ENCODE measurements around the gene KLK1.
"Not testable (repeated sequence)": the region's sequence is repeated elsewhere in the genome, so short reads cannot be mapped to it uniquely, and the experiment has no call there.

Gene KLK1

GRCh38 chr19:50815439-50815838, 8.1 kb downstream of the KLK1 start:
- H3K9me3 ChIP-seq (ENCODE audit: control insufficient read depth, insufficient read depth, low read length) = no peaks in the 10 kb centered on the region
- no peaks in the 10 kb centered on the region for H3K27me3 ChIP-seq (ENCODE audit: control insufficient read depth, insufficient read depth, low read length)
- H3K36me3 ChIP-seq (ENCODE audit: control insufficient read depth, insufficient read depth, low read length) = no peaks in the 10 kb centered on the region
- H3K4me3 ChIP-seq (ENCODE audit: low read length) = no peak overlapping the region
- DNase-seq (ENCODE audit: low read depth, low spot score) = no peak
- WGBS (ENCODE audit: insufficient coverage, insufficient read length) = no CpG with 5 or more reads among the region's 1 CpG
- 0 out of 2 replicates have a peak, but pooled peaks cover 4% of the 10 kb centered on the region for H3K4me1 ChIP-seq (ENCODE audit: control insufficient read depth, insufficient read depth, low read length)
- H3K27ac ChIP-seq (ENCODE audit: low read length) = no peak overlapping the region

- Histone ChIP-seq H3K4me3 (ENCODE audit: low read length) (no peak overlapping the region), H3K36me3 (ENCODE audit: control insufficient read depth, insufficient read depth, low read length) (no peaks in the 10 kb centered on the region), H3K4me1 (ENCODE audit: control insufficient read depth, insufficient read depth, low read length) (0 out of 2 replicates have a peak, but pooled peaks cover 4% of the 10 kb centered on the region), H3K27me3 (ENCODE audit: control insufficient read depth, insufficient read depth, low read length) (no peaks in the 10 kb centered on the region), H3K9me3 (ENCODE audit: control insufficient read depth, insufficient read depth, low read length) (no peaks in the 10 kb centered on the region), H3K27ac (ENCODE audit: low read length) (no peak overlapping the region)
- no CpG with 5 or more reads among the region's 5 CpGs for WGBS (ENCODE audit: insufficient coverage, insufficient read length)
- DNase-seq (ENCODE audit: low read depth, low spot score) = no peak
These were observed 8.7 kb downstream of the KLK1 start for GRCh38 chr19:50814883-50815282.

GRCh38 chr19:50812474-50812873, 11.1 kb downstream of the KLK1 start:
- no CpG with 5 or more reads among the region's 3 CpGs for WGBS (ENCODE audit: insufficient coverage, insufficient read length)
- no peaks in the 10 kb centered on the region for H3K27me3 ChIP-seq (ENCODE audit: control insufficient read depth, insufficient read depth, low read length)
- no peaks in the 10 kb centered on the region for H3K36me3 ChIP-seq (ENCODE audit: control insufficient read depth, insufficient read depth, low read length)
- no peak overlapping the region for H3K27ac ChIP-seq (ENCODE audit: low read length)
- no peaks in the 10 kb centered on the region for H3K4me1 ChIP-seq (ENCODE audit: control insufficient read depth, insufficient read depth, low read length)
- no peak overlapping the region for H3K4me3 ChIP-seq (ENCODE audit: low read length)
- no peak for DNase-seq (ENCODE audit: low read depth, low spot score)
- no peaks in the 10 kb centered on the region for H3K9me3 ChIP-seq (ENCODE audit: control insufficient read depth, insufficient read depth, low read length)

GRCh38 chr19:50811622-50812238, 11.9 kb downstream of the KLK1 start:
- WGBS (ENCODE audit: insufficient coverage, insufficient read length) = no CpG with 5 or more reads among the region's 3 CpGs
- not testable (repeated sequence) for H3K9me3 ChIP-seq (ENCODE audit: control insufficient read depth, insufficient read depth, low read length); DNase-seq (ENCODE audit: low read depth, low spot score); H3K27ac ChIP-seq (ENCODE audit: low read length); H3K36me3 ChIP-seq (ENCODE audit: control insufficient read depth, insufficient read depth, low read length); H3K4me3 ChIP-seq (ENCODE audit: low read length); H3K4me1 ChIP-seq (ENCODE audit: control insufficient read depth, insufficient read depth, low read length); H3K27me3 ChIP-seq (ENCODE audit: control insufficient read depth, insufficient read depth, low read length)

- no peaks in the 10 kb centered on the region for H3K27me3 ChIP-seq (ENCODE audit: control insufficient read depth, insufficient read depth, low read length)
- no peak overlapping the region for H3K27ac ChIP-seq (ENCODE audit: low read length)
- no CpG with 5 or more reads among the region's 1 CpG for WGBS (ENCODE audit: insufficient coverage, insufficient read length)
- no peaks in the 10 kb centered on the region for H3K9me3 ChIP-seq (ENCODE audit: control insufficient read depth, insufficient read depth, low read length)
- H3K4me3 ChIP-seq (ENCODE audit: low read length) = no peak overlapping the region
- DNase-seq (ENCODE audit: low read depth, low spot score) = no peak
- H3K36me3 ChIP-seq (ENCODE audit: control insufficient read depth, insufficient read depth, low read length) = no peaks in the 10 kb centered on the region
- H3K4me1 ChIP-seq (ENCODE audit: control insufficient read depth, insufficient read depth, low read length) = no peaks in the 10 kb centered on the region
These were observed 14.7 kb downstream of the KLK1 start for GRCh38 chr19:50808856-50809255.

- peak overlapping the region; percentile 100 for H3K4me3 ChIP-seq (ENCODE audit: low read length)
- no peaks in the 10 kb centered on the region for H3K9me3 ChIP-seq (ENCODE audit: control insufficient read depth, insufficient read depth, low read length)
- no peaks in the 10 kb centered on the region for H3K27me3 ChIP-seq (ENCODE audit: control insufficient read depth, insufficient read depth, low read length)
- H3K36me3 ChIP-seq (ENCODE audit: control insufficient read depth, insufficient read depth, low read length) = peaks cover 10% of the 10 kb centered on the region
- H3K27ac ChIP-seq (ENCODE audit: low read length) = no peak overlapping the region
- H3K4me1 ChIP-seq (ENCODE audit: control insufficient read depth, insufficient read depth, low read length) = no peaks in the 10 kb centered on the region
- peak; percentile 92 for DNase-seq (ENCODE audit: low read depth, low spot score)
- no CpG with 5 or more reads among the region's 62 CpGs for WGBS (ENCODE audit: insufficient coverage, insufficient read length)
These were observed 18.9 kb downstream of the KLK1 start for GRCh38 chr19:50804420-50805272.

- H3K27me3 ChIP-seq (ENCODE audit: control insufficient read depth, insufficient read depth, low read length) = no peaks in the 10 kb centered on the region
- no peak for DNase-seq (ENCODE audit: low read depth, low spot score)
- WGBS (ENCODE audit: insufficient coverage, insufficient read length) = no CpG with 5 or more reads among the region's 40 CpGs
These were observed 19.8 kb downstream of the KLK1 start for GRCh38 chr19:50803633-50804419.

GRCh38 chr19:50801107-50801506, 22.5 kb downstream of the KLK1 start:
- H3K27ac ChIP-seq (ENCODE audit: low read length) = no peak overlapping the region
- peaks cover 3% of the 10 kb centered on the region; the same call in 1 of the 2 replicates for H3K4me1 ChIP-seq (ENCODE audit: control insufficient read depth, insufficient read depth, low read length)
- no peaks in the 10 kb centered on the region for H3K27me3 ChIP-seq (ENCODE audit: control insufficient read depth, insufficient read depth, low read length)
- no CpG with 5 or more reads among the region's 8 CpGs for WGBS (ENCODE audit: insufficient coverage, insufficient read length)
- peaks cover 35% of the 10 kb centered on the region for H3K36me3 ChIP-seq (ENCODE audit: control insufficient read depth, insufficient read depth, low read length)
- H3K4me3 ChIP-seq (ENCODE audit: low read length) = no peak overlapping the region
- H3K9me3 ChIP-seq (ENCODE audit: control insufficient read depth, insufficient read depth, low read length) = no peaks in the 10 kb centered on the region
- no peak for DNase-seq (ENCODE audit: low read depth, low spot score)

More at GRCh38 chr19:50803633-50804419, 19.8 kb downstream of the KLK1 start:
- Histone ChIP-seq H3K9me3 (ENCODE audit: control insufficient read depth, insufficient read depth, low read length) (no peaks in the 10 kb centered on the region), H3K4me3 (ENCODE audit: low read length) (peak overlapping the region; percentile 100), H3K27ac (ENCODE audit: low read length) (no peak overlapping the region), H3K4me1 (ENCODE audit: control insufficient read depth, insufficient read depth, low read length) (no peaks in the 10 kb centered on the region), H3K36me3 (ENCODE audit: control insufficient read depth, insufficient read depth, low read length) (peaks cover 19% of the 10 kb centered on the region)

- Histone ChIP-seq H3K4me3 (ENCODE audit: low read length) (no peak overlapping the region), H3K27me3 (ENCODE audit: control insufficient read depth, insufficient read depth, low read length) (no peaks in the 10 kb centered on the region), H3K36me3 (ENCODE audit: control insufficient read depth, insufficient read depth, low read length) (peaks cover 35% of the 10 kb centered on the region), H3K27ac (ENCODE audit: low read length) (no peak overlapping the region), H3K9me3 (ENCODE audit: control insufficient read depth, insufficient read depth, low read length) (no peaks in the 10 kb centered on the region), H3K4me1 (ENCODE audit: control insufficient read depth, insufficient read depth, low read length) (peaks cover 3% of the 10 kb centered on the region; the same call in 1 of the 2 replicates)
- DNase-seq (ENCODE audit: low read depth, low spot score) = no peak
- WGBS (ENCODE audit: insufficient coverage, insufficient read length) = no CpG with 5 or more reads among the region's 3 CpGs
These were observed 24.1 kb downstream of the KLK1 start for GRCh38 chr19:50799547-50799851.

Measured in iPS DF 6.9 (cell line).